ENCODE results near the gene TPPP2.
A peak's percentile ranks its signal among the peaks of the same experiment; 100 is the strongest.

Gene TPPP2

GRCh38 chr14:20988717-20989470, 41.1 kb upstream of the TPPP2 start:
- POLR2A ChIA-PET: interaction anchor here (0.6 to 0.8 kb wide), 2 partner anchors 18 to 82 kb away, joined by 3 read pairs; no protein-coding TSS in a partner anchor
- peak overlapping the region; percentile 34 for H3K27ac ChIP-seq (ENCODE audit: extremely low read depth, low read depth, low read length)
- 0 out of 2 replicates have a peak, but pooled peaks cover 2% of the 10 kb centered on the region for H3K4me1 ChIP-seq (ENCODE audit: control insufficient read depth, insufficient read depth, low read length)
- peaks cover 19 to 26% of the 10 kb centered on the region in 2 experiments for H3K36me3 ChIP-seq (ENCODE audit: control insufficient read depth in 2 of 2, insufficient read depth in 1 of 2, low read length in 2 of 2)
- CTCF ChIA-PET: interaction anchor here (0.6 to 2.2 kb wide), 5 partner anchors 8 to 534 kb away, joined by 3 to 15 read pairs (median 4); partner anchors contain the start of gene APEX1
- H3K9me3 ChIP-seq (ENCODE audit: control insufficient read depth, insufficient read depth, low read depth, low read length): no peaks in the 10 kb centered on the region
- no peak for TF ChIP-seq ZSCAN16 (tag by site-specific recombination; IDR thresholded peaks at IDR 0.05)
- TF ChIP-seq ZNF623 (tag by site-specific recombination; IDR thresholded peaks at IDR 0.05): no peak
- no peak for TF ChIP-seq SP3 (tag by site-specific recombination; IDR thresholded peaks at IDR 0.05)
- no peak for TF ChIP-seq SP7 (tag by site-specific recombination; IDR thresholded peaks at IDR 0.05)
- TF ChIP-seq ZNF747 (tag by site-specific recombination; IDR thresholded peaks at IDR 0.05): no peak
- H3K4me3 ChIP-seq (ENCODE audit: low read depth, low read length): peak overlapping the region; percentile 24

- CTCF ChIA-PET: interaction anchor here (0.6 to 2.2 kb wide), 5 partner anchors 9 to 534 kb away, joined by 3 to 15 read pairs (median 4); partner anchors contain the start of gene APEX1
- POLR2A ChIA-PET: interaction anchor here (0.6 to 0.8 kb wide), 2 partner anchors 18 to 82 kb away, joined by 3 read pairs; no protein-coding TSS in a partner anchor
- H3K4me1 ChIP-seq (ENCODE audit: control insufficient read depth, insufficient read depth, low read length): 0 out of 2 replicates have a peak, but pooled peaks cover 2% of the 10 kb centered on the region
- peak overlapping the region; percentile 34 for H3K27ac ChIP-seq (ENCODE audit: extremely low read depth, low read depth, low read length)
- no peaks in the 10 kb centered on the region for H3K9me3 ChIP-seq (ENCODE audit: control insufficient read depth, insufficient read depth, low read depth, low read length)
- H3K36me3 ChIP-seq (ENCODE audit: control insufficient read depth in 2 of 2, insufficient read depth in 1 of 2, low read length in 2 of 2): peaks cover 24 to 31% of the 10 kb centered on the region in 2 experiments
- peak; percentile 30; the same call in 1 of the 2 replicates for TF ChIP-seq PRDM4 (tag by site-specific recombination; IDR thresholded peaks at IDR 0.05)
- TF ChIP-seq MZF1 (tag by site-specific recombination; IDR thresholded peaks at IDR 0.05; ENCODE audit: borderline replicate concordance): no peak
- peak overlapping the region; percentile 24 for H3K4me3 ChIP-seq (ENCODE audit: low read depth, low read length)
Observed at GRCh38 chr14:20989471-20989786, 40.6 kb upstream of the TPPP2 start.

GRCh38 chr14:20989787-20990600, 40.0 kb upstream of the TPPP2 start, which contains the start of gene METTL17:
Gene METTL17 (plus strand): TSS chr14:20989980. CDS start chr14:20990003, 23 bp downstream.
- peaks cover 30 to 37% of the 10 kb centered on the region in 2 experiments for H3K36me3 ChIP-seq (ENCODE audit: control insufficient read depth in 2 of 2, insufficient read depth in 1 of 2, low read length in 2 of 2)
- no peaks in the 10 kb centered on the region for H3K9me3 ChIP-seq (ENCODE audit: control insufficient read depth, insufficient read depth, low read depth, low read length)
- ChIA-PET POLR2A (no interaction called here), CTCF (interaction anchor here (1.2 to 2.2 kb wide), 2 partner anchors 19 to 114 kb away, joined by 3 to 15 read pairs; no protein-coding TSS in a partner anchor)
- H3K4me3 ChIP-seq (ENCODE audit: low read depth, low read length): peak within 1 kb of the TSS; percentile 94
- H3K4me1 ChIP-seq (ENCODE audit: control insufficient read depth, insufficient read depth, low read length): 0 out of 2 replicates have a peak, but pooled peaks cover 2% of the 10 kb centered on the region
- peak within 1 kb of the TSS; percentile 76 for H3K27ac ChIP-seq (ENCODE audit: extremely low read depth, low read depth, low read length)
- TF ChIP-seq ZNF133 (tag by site-specific recombination; IDR thresholded peaks at IDR 0.05) (no peak), SCRT1 (tag by site-specific recombination; IDR thresholded peaks at IDR 0.05; ENCODE audit: borderline replicate concordance) (no peak), ZFP37 (tag by site-specific recombination; IDR thresholded peaks at IDR 0.05) (peak; percentile 31; the same call in 1 of the 2 replicates), ZBTB8A (tag by site-specific recombination; IDR thresholded peaks at IDR 0.05) (peak; percentile 24), ZNF704 (tag by site-specific recombination; IDR thresholded peaks at IDR 0.05) (no peak), ZNF112 (tag by site-specific recombination; IDR thresholded peaks at IDR 0.05) (no peak), ZNF449 (tag by site-specific recombination; IDR thresholded peaks at IDR 0.05) (peak; percentile 39; the same call in 1 of the 2 replicates), ZNF2 (tag by site-specific recombination; IDR thresholded peaks at IDR 0.05) (peak; percentile 38; the same call in 1 of the 2 replicates), PATZ1 (tag by site-specific recombination; IDR thresholded peaks at IDR 0.05) (peak; percentile 58; the same call in 1 of the 2 replicates), ZNF658 (tag by site-specific recombination; IDR thresholded peaks at IDR 0.05) (no peak), KLF17 (tag by site-specific recombination; IDR thresholded peaks at IDR 0.05) (peak; percentile 59; the same call in 1 of the 2 replicates), ZNF785 (tag by site-specific recombination; IDR thresholded peaks at IDR 0.05) (no peak)
